H1 (cell line): Measurements from ENCODE around the gene FAM114A2. TPM values are rescaled to one million over a fixed set of nuclear protein-coding genes. Genes with fewer than 3 reads are reported as not detected.

ENCODE experiments used
- CTCF ChIA-PET: fragments of 300-600 bp; sonication (Branson Sonifier 250); formaldehyde crosslinking; loops from one replicate; lab custom pipeline; 2021; ENCODE audit not compliant: partially characterized antibody; lab: Charles Lee
- POLR2A ChIA-PET: fragments of 300-600 bp; sonication (Branson Sonifier 250); formaldehyde crosslinking; loops from one replicate; lab custom pipeline; 2021; ENCODE audit warnings: inconsistent platforms; ENCODE audit not compliant: partially characterized antibody; lab: Charles Lee
- DNase-seq, 2 experiments: peaks; one replicate each; pipeline versions ENCODE4 v3.0.0 to v3.0.0-alpha.2; 2010 to 2022; ENCODE audit warnings: low spot score in 2 of 2, low read depth in 1 of 2, mixed read lengths in 1 of 2
- FAIRE-seq: peaks from 2 replicates; lab custom pipeline; 2011; peaks lifted over from hg19 to GRCh38; lab: Jason Lieb, UNC
- H2AFZ ChIP-seq: 2 replicates; pipeline ENCODE4 v1.8.1; 2012; ENCODE audit warnings: low read length, inconsistent platforms
- H2AK5ac ChIP-seq: 2 replicates; pipeline ENCODE4 v1.6.1; 2013; ENCODE audit warnings: low read depth, low read length
- H2BK120ac ChIP-seq: replicated peaks from 2 replicates; pipeline ENCODE3; 2013; ENCODE audit warnings: low read depth, low read length, inconsistent platforms
- H2BK12ac ChIP-seq: 2 replicates; pipeline ENCODE4 v1.6.1; 2013; ENCODE audit warnings: low read depth, low read length
- H2BK15ac ChIP-seq: 2 replicates; pipeline ENCODE4 v1.6.1; 2013; ENCODE audit warnings: low read length
- H2BK20ac ChIP-seq: 2 replicates; pipeline ENCODE4 v1.6.1; 2013; ENCODE audit warnings: low read length
- H2BK5ac ChIP-seq: 2 replicates; pipeline ENCODE4 v1.6.1; 2013; ENCODE audit warnings: low read depth, low read length
- H3K14ac ChIP-seq: 2 replicates; pipeline ENCODE4 v1.6.1; 2013; ENCODE audit warnings: inconsistent platforms; ENCODE audit not compliant: insufficient read length
- H3K18ac ChIP-seq: 2 replicates; pipeline ENCODE4 v1.6.1; 2013; ENCODE audit warnings: low read length; ENCODE audit errors: extremely low read depth
- H3K23ac ChIP-seq: 2 replicates; pipeline ENCODE4 v1.6.1; 2013; ENCODE audit warnings: inconsistent platforms; ENCODE audit not compliant: insufficient read length
- H3K23me2 ChIP-seq: 2 replicates; pipeline ENCODE4 v1.6.1; 2013; ENCODE audit warnings: low read depth, low read length
- H3K27ac ChIP-seq: 2 replicates; pipeline ENCODE4 v1.6.1; 2011; ENCODE audit warnings: low read depth, low read length, inconsistent platforms
- H3K27me3 ChIP-seq, 4 experiments: replicated peaks in 1 of 4; 1 replicate in 1 of 4; 2 replicates in 3 of 4; pipeline versions ENCODE4 v1.6.1 to v1.8.1; 2011 to 2013; ENCODE audit warnings: low read length in 3 of 4, mild to moderate bottlenecking in 3 of 4, inconsistent platforms in 2 of 4, mixed read lengths in 2 of 4, moderate library complexity in 1 of 4; ENCODE audit not compliant: control insufficient read depth in 3 of 4, insufficient read depth in 3 of 4; ENCODE audit errors: extremely low read depth in 1 of 4
- H3K36me3 ChIP-seq, 4 experiments: 2 replicates each; pipeline versions ENCODE4 v1.6.1 to v1.8.1; 2011 to 2013; ENCODE audit warnings: mild to moderate bottlenecking in 4 of 4, low read length in 3 of 4, moderate library complexity in 2 of 4, control low read depth in 1 of 4, inconsistent platforms in 1 of 4; ENCODE audit not compliant: insufficient read depth in 4 of 4, control insufficient read depth in 2 of 4
- H3K4ac ChIP-seq: replicated peaks from 2 replicates; pipeline ENCODE3; 2013; ENCODE audit warnings: low read length, low read depth, mixed read lengths, inconsistent platforms; ENCODE audit not compliant: insufficient read length
- H3K4me1 ChIP-seq, 4 experiments: replicated peaks in 1 of 4; 1 replicate in 1 of 4; 2 replicates in 3 of 4; pipeline versions ENCODE4 v1.6.1 to v1.8.1; 2011 to 2013; ENCODE audit warnings: low read length in 3 of 4, inconsistent platforms in 2 of 4, mixed read lengths in 1 of 4; ENCODE audit not compliant: insufficient read depth in 4 of 4, control insufficient read depth in 3 of 4
- H3K4me2 ChIP-seq, 2 experiments: 2 replicates each; pipeline versions ENCODE4 v1.6.1 to v1.8.1; 2011 to 2013; ENCODE audit warnings: low read depth in 2 of 2, low read length in 2 of 2, control low read depth in 1 of 2, inconsistent platforms in 1 of 2, mild to moderate bottlenecking in 1 of 2; ENCODE audit not compliant: insufficient read depth in 1 of 2
- H3K4me3 ChIP-seq, 4 experiments: fragments of 200-600, 300-600 bp in 1 of 4; sonication (generic), shearing (Covaris generic), sonication (Bioruptor Twin) in 1 of 4; 2 replicates each; pipeline versions ENCODE4 v1.5.1 to v1.8.1; 2011 to 2016; ENCODE audit warnings: low read length in 4 of 4, low read depth in 3 of 4, control low read depth in 2 of 4, inconsistent platforms in 2 of 4, mild to moderate bottlenecking in 2 of 4, mixed read lengths in 1 of 4, moderate library complexity in 1 of 4; ENCODE audit not compliant: insufficient read depth in 2 of 4; ENCODE audit errors: extremely low read depth in 1 of 4
- H3K56ac ChIP-seq: replicated peaks from 2 replicates; pipeline ENCODE3; 2013; ENCODE audit warnings: low read depth, mild to moderate bottlenecking, mixed read lengths, low read length, inconsistent platforms; ENCODE audit not compliant: insufficient read length
- H3K79me1 ChIP-seq: 2 replicates; pipeline ENCODE4 v1.6.1; 2013; ENCODE audit warnings: low read depth, low read length, control low read depth
- H3K79me2 ChIP-seq, 2 experiments: 2 replicates each; pipeline versions ENCODE4 v1.6.1 to v1.8.1; 2012 to 2013; ENCODE audit warnings: low read length in 2 of 2, mild to moderate bottlenecking in 2 of 2, inconsistent platforms in 1 of 2; ENCODE audit not compliant: insufficient read depth in 2 of 2, control insufficient read depth in 1 of 2
- H3K9ac ChIP-seq, 4 experiments: replicated peaks in 1 of 4; 1 replicate in 1 of 4; 2 replicates in 3 of 4; pipeline versions ENCODE4 v1.6.1 to v1.8.1; 2011 to 2013; ENCODE audit warnings: low read depth in 3 of 4, low read length in 3 of 4, control low read depth in 2 of 4, mild to moderate bottlenecking in 2 of 4, moderate library complexity in 2 of 4, inconsistent platforms in 1 of 4; ENCODE audit errors: extremely low read depth in 1 of 4
- H3K9me3 ChIP-seq, 2 experiments: 2 replicates each; pipeline versions ENCODE4 v1.6.1 to v1.8.1; 2012 to 2013; ENCODE audit warnings: mild to moderate bottlenecking in 2 of 2, moderate library complexity in 2 of 2, control low read depth in 1 of 2, inconsistent platforms in 1 of 2, low read depth in 1 of 2, low read length in 1 of 2, mixed read lengths in 1 of 2; ENCODE audit not compliant: insufficient read depth in 2 of 2
- H4K20me1 ChIP-seq, 2 experiments: replicated peaks in 1 of 2; 2 replicates each; pipeline versions ENCODE3 to v1.8.1; 2011 to 2013; ENCODE audit warnings: inconsistent platforms in 2 of 2, low read length in 2 of 2, mild to moderate bottlenecking in 1 of 2; ENCODE audit not compliant: insufficient read depth in 2 of 2, control insufficient read depth in 1 of 2
- H4K5ac ChIP-seq: 2 replicates; pipeline ENCODE4 v1.6.1; 2013; ENCODE audit warnings: low read length, low read depth, mixed read lengths, inconsistent platforms; ENCODE audit not compliant: insufficient read length
- H4K8ac ChIP-seq: 2 replicates; pipeline ENCODE4 v1.8.0; 2013; ENCODE audit warnings: mild to moderate bottlenecking, moderate library complexity, low read length, inconsistent platforms; ENCODE audit not compliant: insufficient read depth; ENCODE audit errors: extremely low read depth
- H4K91ac ChIP-seq: replicated peaks from 2 replicates; pipeline ENCODE3; 2013; ENCODE audit warnings: low read length, mixed read lengths, inconsistent platforms; ENCODE audit not compliant: insufficient read length
- HDAC6 ChIP-seq: IDR thresholded peaks from one replicate; pipeline ENCODE4 v1.7.1; 2012; ENCODE audit warnings: low read depth, mild to moderate bottlenecking, inconsistent platforms, low read length, moderate library complexity
- WGBS, 2 experiments: shearing (Covaris generic) in 1 of 2; methylation state at CpG; one replicate each; pipeline versions ENCODE4 v1.1.6 to v1.1.7; 2013 to 2015; ENCODE audit warnings: low lambda C conversion rate in 2 of 2, mixed read lengths in 2 of 2, inconsistent platforms in 1 of 2, low coverage in 1 of 2, missing lambda C conversion rate in 1 of 2; ENCODE audit not compliant: insufficient replicate concordance in 2 of 2, insufficient coverage in 1 of 2, insufficient read length in 1 of 2; ENCODE audit errors: extremely low coverage in 1 of 2, missing lambda C conversion rate in 1 of 2; 5-methylcytosine and 5-hydroxymethylcytosine counted together
- polyA plus RNA-seq, 7 experiments: library from polyadenylated mRNA; depleted of rRNA in 3 of 7; stranded (reverse) in 5 of 7; unstranded in 2 of 7; fragments of >200 nt in 5 of 7; fragments of 200-250 nt in 2 of 7; gene quantifications; 1 replicate in 5 of 7; 2 replicates in 1 of 7; 4 replicates in 1 of 7; pipeline versions ENCODE4 v1.2.1 to v1.2.3, GENCODE V29; 2011 to 2013; ENCODE audit warnings: missing spikeins in 2 of 7, mixed read lengths in 2 of 7
- total RNA-seq: library from RNA; stranded (reverse); fragmentation: NEBNext Ultra II Directional; extraction: Animal tissue kit (Norgen Biotek cat#: 25700); gene quantifications from 2 replicates; pipeline ENCODE4 v1.2.1, GENCODE V29; 2021

Gene FAM114A2
- total and polyA plus RNA-seq, 2 of the 8 experiments (the other 6 are each of a cell fraction or from before 2014, with no cell fraction given): 3.8 to 9.2 TPM

DNA sequence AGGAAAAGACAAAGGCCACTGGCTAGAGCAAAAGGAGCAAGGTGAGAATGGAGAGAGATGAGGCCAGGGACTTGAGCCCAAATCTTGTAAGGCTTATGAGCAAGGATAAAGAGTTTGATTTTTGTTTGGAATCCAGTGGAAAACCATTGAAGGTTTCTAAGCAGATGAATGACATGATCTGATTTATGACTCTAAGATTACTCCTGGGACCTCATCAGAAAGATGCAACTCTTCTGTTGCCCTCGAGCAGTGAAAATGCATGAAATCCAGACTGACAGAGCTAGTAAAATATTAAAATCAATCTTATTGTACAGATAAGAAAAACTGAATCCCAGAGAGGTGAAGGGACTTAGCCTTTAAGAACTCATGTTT, 734 bp upstream of the FAM114A2 start:
- Histone ChIP-seq H3K4ac (no peak overlapping the region), H2BK12ac (no peak overlapping the region), H4K91ac (no peak overlapping the region), H3K9me3 (no peaks in the 10 kb centered on the region), H4K5ac (no peak overlapping the region), H3K79me2 (peaks cover 0 to 15% of the 10 kb centered on the region in 2 experiments; a peak in 2 of 4 replicates), H4K8ac (no peak overlapping the region), H3K18ac (no peak overlapping the region), H2BK20ac (no peak overlapping the region), H2BK120ac (no peak overlapping the region), H2AFZ (peak overlapping the region; percentile 66; the same call in 1 of the 2 replicates), H3K4me3 (peak overlapping the region; percentile 89 to 95 (median 91)), H3K4me2 (peak overlapping the region; percentile 89 to 94), H3K36me3 (no peaks in the 10 kb centered on the region), H2AK5ac (no peak overlapping the region), H3K4me1 (0 out of 7 replicates have a peak, but pooled peaks cover 0 to 2% (median 0%) of the 10 kb centered on the region in 4 experiments), H3K14ac (no peak overlapping the region), H3K27me3 (no peaks in the 10 kb centered on the region), H3K23me2 (peaks cover 8% of the 10 kb centered on the region), H4K20me1 (peaks cover 0 to 3% of the 10 kb centered on the region in 2 experiments), H3K79me1 (no peaks in the 10 kb centered on the region; the same call in 1 of the 2 replicates), H3K23ac (no peak overlapping the region), H2BK5ac (0 out of 2 replicates have a peak overlapping the region, but pooled peaks have one; percentile 44), H3K9ac (peak overlapping the region in 3 of 4 experiments; percentile 56 to 93 (median 61); a peak in 6 of 7 replicates), H3K27ac (no peak overlapping the region), H2BK15ac (no peak overlapping the region), H3K56ac (no peak overlapping the region)
- ChIA-PET POLR2A (no interaction called here), CTCF (interaction anchor here (0.6 to 1.3 kb wide), 2 partner anchors 33 to 805 kb away, joined by 3 read pairs; no protein-coding TSS in a partner anchor)
- WGBS, 2 experiments: 75% methylated on average over 1 of the region's 1 CpG; no CpG with 5 or more reads in 1 of the 2 experiments
- peak; percentile 24 for FAIRE-seq
- no peak for DNase-seq
- TF ChIP-seq HDAC6: no peak
